Stimulated activated memory B cell treated with anti-CD40 and anti-IgM and Interleukin-4, amounts not matched to agents 10 μg/mL and 1 μg/mL and 100 μg/mL, for 72 hours (primary cell): ENCODE data around the gene SYT6.

Experiments
- ATAC-seq: fragments of 150-1000 bp; cut with Tn5 transposase; 2 replicates; pipeline ENCODE4 v1.10.0; 2021
- H3K27ac Mint-ChIP-seq: one replicate; pipeline ENCODE4 v1.8.0; 2022; ENCODE audit warnings: mild to moderate bottlenecking, mixed read lengths
- H3K27me3 Mint-ChIP-seq: one replicate; pipeline ENCODE4 v1.8.0; 2022; ENCODE audit warnings: mixed read lengths
- H3K36me3 Mint-ChIP-seq: one replicate; pipeline ENCODE4 v1.8.0; 2022; ENCODE audit warnings: mixed read lengths
- H3K4me1 Mint-ChIP-seq: one replicate; pipeline ENCODE4 v1.8.0; 2022; ENCODE audit warnings: mixed read lengths
- H3K4me3 Mint-ChIP-seq: one replicate; pipeline ENCODE4 v1.8.0; 2022; ENCODE audit warnings: mild to moderate bottlenecking, moderate library complexity, mixed read lengths
- H3K9me3 Mint-ChIP-seq: one replicate; pipeline ENCODE4 v1.8.0; 2022; ENCODE audit warnings: mixed read lengths

The SYT6 gene

GRCh38 chr1:114153261-114154145 is at the start of gene SYT6:
SYT6 (minus strand) TSS chr1:114153869; CDS start chr1:114153772, 97 bp downstream.
- Mint-ChIP-seq H3K4me1 (peaks cover 10% of the 10 kb centered on the region), H3K9me3 (no peaks in the 10 kb centered on the region), H3K27ac (no peak within 1 kb of the TSS), H3K27me3 (peaks cover 65% of the 10 kb centered on the region), H3K4me3 (peak within 1 kb of the TSS; percentile 9), H3K36me3 (no peaks in the 10 kb centered on the region)
- no peak for ATAC-seq

- no peaks in the 10 kb centered on the region for H3K4me1 Mint-ChIP-seq
- no peak overlapping the region for H3K27ac Mint-ChIP-seq
- no peak for ATAC-seq
- H3K36me3 Mint-ChIP-seq, result no peaks in the 10 kb centered on the region
- H3K4me3 Mint-ChIP-seq, result no peak overlapping the region
- peaks cover 2% of the 10 kb centered on the region for H3K9me3 Mint-ChIP-seq
- peaks cover 21% of the 10 kb centered on the region for H3K27me3 Mint-ChIP-seq
Measured at GRCh38 chr1:114201486-114201885, 47.8 kb upstream of the SYT6 start.

GRCh38 chr1:114199017-114199594 is 45.4 kb upstream of the SYT6 start:
- H3K36me3 Mint-ChIP-seq, result no peaks in the 10 kb centered on the region
- no peak for ATAC-seq
- no peak overlapping the region for H3K27ac Mint-ChIP-seq
- H3K4me3 Mint-ChIP-seq, result no peak overlapping the region
- peaks cover 42% of the 10 kb centered on the region for H3K27me3 Mint-ChIP-seq
- peaks cover 2% of the 10 kb centered on the region for H3K9me3 Mint-ChIP-seq
- no peaks in the 10 kb centered on the region for H3K4me1 Mint-ChIP-seq

GRCh38 chr1:114196992-114197907 is 43.6 kb upstream of the SYT6 start:
- Mint-ChIP-seq H3K27me3 (peaks cover 48% of the 10 kb centered on the region), H3K36me3 (no peaks in the 10 kb centered on the region), H3K4me3 (no peak overlapping the region), H3K27ac (no peak overlapping the region), H3K4me1 (no peaks in the 10 kb centered on the region), H3K9me3 (peaks cover 2% of the 10 kb centered on the region)
- no peak for ATAC-seq

GRCh38 chr1:114195819-114196218 is 42.1 kb upstream of the SYT6 start:
- peaks cover 57% of the 10 kb centered on the region for H3K27me3 Mint-ChIP-seq
- no peak for ATAC-seq
- H3K4me3 Mint-ChIP-seq, result no peak overlapping the region
- peaks cover 2% of the 10 kb centered on the region for H3K9me3 Mint-ChIP-seq
- H3K27ac Mint-ChIP-seq, result no peak overlapping the region
- no peaks in the 10 kb centered on the region for H3K4me1 Mint-ChIP-seq
- H3K36me3 Mint-ChIP-seq, result no peaks in the 10 kb centered on the region

- ATAC-seq, result no peak
- H3K27me3 Mint-ChIP-seq, result peaks cover 73% of the 10 kb centered on the region
- H3K4me1 Mint-ChIP-seq, result no peaks in the 10 kb centered on the region
Measured at GRCh38 chr1:114192328-114192727, 38.7 kb upstream of the SYT6 start.

GRCh38 chr1:114189398-114189797 is 35.7 kb upstream of the SYT6 start:
- Mint-ChIP-seq H3K27ac (no peak overlapping the region), H3K36me3 (no peaks in the 10 kb centered on the region), H3K9me3 (no peaks in the 10 kb centered on the region), H3K4me3 (no peak overlapping the region), H3K4me1 (no peaks in the 10 kb centered on the region), H3K27me3 (peaks cover 52% of the 10 kb centered on the region)
- no peak for ATAC-seq

More at GRCh38 chr1:114192328-114192727, 38.7 kb upstream of the SYT6 start:
- Mint-ChIP-seq H3K9me3 (peaks cover 1% of the 10 kb centered on the region), H3K36me3 (no peaks in the 10 kb centered on the region), H3K27ac (no peak overlapping the region), H3K4me3 (no peak overlapping the region)

GRCh38 chr1:114181356-114181755 is 27.7 kb upstream of the SYT6 start:
- Mint-ChIP-seq H3K4me1 (no peaks in the 10 kb centered on the region), H3K27me3 (peaks cover 17% of the 10 kb centered on the region), H3K36me3 (no peaks in the 10 kb centered on the region), H3K27ac (no peak overlapping the region), H3K9me3 (peaks cover 4% of the 10 kb centered on the region), H3K4me3 (no peak overlapping the region)
- ATAC-seq, result no peak

GRCh38 chr1:114180742-114181141 is 27.1 kb upstream of the SYT6 start:
- peaks cover 4% of the 10 kb centered on the region for H3K9me3 Mint-ChIP-seq
- no peaks in the 10 kb centered on the region for H3K4me1 Mint-ChIP-seq
- no peak for ATAC-seq
- no peak overlapping the region for H3K4me3 Mint-ChIP-seq
- peaks cover 14% of the 10 kb centered on the region for H3K27me3 Mint-ChIP-seq
- no peaks in the 10 kb centered on the region for H3K36me3 Mint-ChIP-seq
- H3K27ac Mint-ChIP-seq, result no peak overlapping the region

GRCh38 chr1:114178936-114179335 is 25.3 kb upstream of the SYT6 start:
- no peaks in the 10 kb centered on the region for H3K36me3 Mint-ChIP-seq
- no peak overlapping the region for H3K27ac Mint-ChIP-seq
- H3K27me3 Mint-ChIP-seq, result peaks cover 8% of the 10 kb centered on the region
- no peak for ATAC-seq
- H3K4me1 Mint-ChIP-seq, result no peaks in the 10 kb centered on the region
- no peak overlapping the region for H3K4me3 Mint-ChIP-seq
- no peaks in the 10 kb centered on the region for H3K9me3 Mint-ChIP-seq

- Mint-ChIP-seq H3K4me3 (no peak overlapping the region), H3K27me3 (peaks cover 8% of the 10 kb centered on the region), H3K9me3 (no peaks in the 10 kb centered on the region), H3K27ac (no peak overlapping the region), H3K36me3 (no peaks in the 10 kb centered on the region), H3K4me1 (no peaks in the 10 kb centered on the region)
- no peak for ATAC-seq
Measured at GRCh38 chr1:114177282-114177681, 23.6 kb upstream of the SYT6 start.

GRCh38 chr1:114176366-114176765 is 22.7 kb upstream of the SYT6 start:
- H3K36me3 Mint-ChIP-seq, result no peaks in the 10 kb centered on the region
- H3K27me3 Mint-ChIP-seq, result peaks cover 8% of the 10 kb centered on the region
- ATAC-seq, result no peak
- no peak overlapping the region for H3K4me3 Mint-ChIP-seq
- H3K4me1 Mint-ChIP-seq, result no peaks in the 10 kb centered on the region
- no peaks in the 10 kb centered on the region for H3K9me3 Mint-ChIP-seq
- no peak overlapping the region for H3K27ac Mint-ChIP-seq

- Mint-ChIP-seq H3K9me3 (no peaks in the 10 kb centered on the region), H3K27ac (no peak overlapping the region), H3K4me1 (no peaks in the 10 kb centered on the region), H3K4me3 (no peak overlapping the region), H3K27me3 (no peaks in the 10 kb centered on the region), H3K36me3 (no peaks in the 10 kb centered on the region)
- no peak for ATAC-seq
Measured at GRCh38 chr1:114173680-114174079, 20.0 kb upstream of the SYT6 start.

GRCh38 chr1:114169509-114169908 is 15.8 kb upstream of the SYT6 start:
- Mint-ChIP-seq H3K4me3 (no peak overlapping the region), H3K4me1 (no peaks in the 10 kb centered on the region), H3K36me3 (no peaks in the 10 kb centered on the region), H3K27me3 (peaks cover 11% of the 10 kb centered on the region), H3K27ac (no peak overlapping the region), H3K9me3 (no peaks in the 10 kb centered on the region)
- no peak for ATAC-seq

- no peaks in the 10 kb centered on the region for H3K9me3 Mint-ChIP-seq
- ATAC-seq, result no peak
- H3K4me1 Mint-ChIP-seq, result no peaks in the 10 kb centered on the region
- H3K36me3 Mint-ChIP-seq, result no peaks in the 10 kb centered on the region
- H3K4me3 Mint-ChIP-seq, result no peak overlapping the region
- no peak overlapping the region for H3K27ac Mint-ChIP-seq
- peaks cover 27% of the 10 kb centered on the region for H3K27me3 Mint-ChIP-seq
Measured at GRCh38 chr1:114167226-114167625, 13.6 kb upstream of the SYT6 start.
